GM23338 (cell line): ENCODE results near the gene TRIM44. TPM values are rescaled to one million over a fixed set of nuclear protein-coding genes. Genes with fewer than 3 reads are reported as not detected.

ENCODE experiments used
- ATAC-seq: fragments of 200-7000 bp; cut with Tn5 transposase; 3 replicates; pipeline ENCODE4 v1.9.1; 2020
- DNase-seq: peaks from one replicate; pipeline ENCODE4 v3.0.0-alpha.2; 2015; ENCODE audit warnings: low spot score
- H2AFZ ChIP-seq: fragments of 200-600 bp; sonication (generic); 2 replicates; pipeline ENCODE4 v1.8.0; 2016; ENCODE audit warnings: antibody characterized with exemption, mild to moderate bottlenecking, moderate library complexity
- H3F3A ChIP-seq: fragments of 200-600 bp; sonication (generic); replicated peaks from 2 replicates; pipeline ENCODE4 v1.8.0; 2017; ENCODE audit warnings: antibody characterized with exemption, mixed run types, low read depth
- H3K27ac ChIP-seq: fragments of 200-600 bp; sonication (generic); 2 replicates; pipeline ENCODE4 v1.6.1; 2016; ENCODE audit warnings: low read depth
- H3K27me3 ChIP-seq: fragments of 200-600 bp; sonication (generic); 2 replicates; pipeline ENCODE4 v1.8.0; 2016; ENCODE audit warnings: mild to moderate bottlenecking, mixed run types, moderate library complexity; ENCODE audit not compliant: insufficient read depth
- H3K36me3 ChIP-seq: fragments of 200-600 bp; sonication (generic); 2 replicates; pipeline ENCODE4 v1.8.0; 2016; ENCODE audit warnings: mild to moderate bottlenecking; ENCODE audit not compliant: insufficient read depth
- H3K4me1 ChIP-seq: fragments of 200-600 bp; sonication (generic); 2 replicates; pipeline ENCODE4 v1.8.0; 2016; ENCODE audit warnings: mild to moderate bottlenecking, moderate library complexity; ENCODE audit not compliant: insufficient read depth
- H3K4me2 ChIP-seq: fragments of 200-600 bp; sonication (generic); 2 replicates; pipeline ENCODE4 v1.7.1; 2017; ENCODE audit warnings: mixed run types
- H3K4me3 ChIP-seq: fragments of 200-600 bp; sonication (generic); 2 replicates; pipeline ENCODE4 v1.6.1; 2016; ENCODE audit warnings: mixed run types
- H3K79me2 ChIP-seq: fragments of 200-600 bp; sonication (generic); replicated peaks from 2 replicates; pipeline ENCODE4 v1.8.0; 2017; ENCODE audit warnings: mild to moderate bottlenecking; ENCODE audit not compliant: insufficient read depth
- H3K9me2 ChIP-seq: fragments of 200-600 bp; sonication (generic); 2 replicates; pipeline ENCODE4 v1.8.0; 2017; ENCODE audit not compliant: insufficient read depth
- H4K20me1 ChIP-seq: fragments of 200-600 bp; sonication (generic); replicated peaks from 2 replicates; pipeline ENCODE4 v1.8.0; 2017; ENCODE audit warnings: mild to moderate bottlenecking; ENCODE audit not compliant: insufficient read depth
- H3K27ac Mint-ChIP-seq: 2 replicates; pipeline ENCODE4 v1.8.0; 2020; ENCODE audit warnings: inconsistent platforms, mild to moderate bottlenecking, moderate library complexity, mixed read lengths
- H3K27me3 Mint-ChIP-seq: 3 replicates; pipeline ENCODE4 v1.8.0; 2022; ENCODE audit warnings: low read depth, mild to moderate bottlenecking, moderate library complexity, mixed read lengths, inconsistent platforms; ENCODE audit not compliant: insufficient read depth, poor library complexity
- H3K36me3 Mint-ChIP-seq: 3 replicates; pipeline ENCODE4 v1.8.0; 2021; ENCODE audit warnings: low read depth, mild to moderate bottlenecking, inconsistent platforms, moderate library complexity, mixed read lengths
- H3K4me1 Mint-ChIP-seq: 3 replicates; pipeline ENCODE4 v1.8.0; 2020; ENCODE audit warnings: mild to moderate bottlenecking, inconsistent platforms, mixed read lengths
- H3K4me3 Mint-ChIP-seq: 3 replicates; pipeline ENCODE4 v1.8.0; 2021; ENCODE audit warnings: moderate library complexity, mild to moderate bottlenecking, inconsistent platforms, mixed read lengths
- H3K9me3 Mint-ChIP-seq: 3 replicates; pipeline ENCODE4 v1.8.0; 2020; ENCODE audit warnings: moderate library complexity, mild to moderate bottlenecking, inconsistent platforms, mixed read lengths
- CREB1 ChIP-seq: fragments of 250-450 bp; sonication (Bioruptor Pico); IDR thresholded peaks from 2 replicates; pipeline ENCODE4 v1.5.0; 2020; ENCODE audit warnings: low read depth, mild to moderate bottlenecking, moderate library complexity
- CTCF ChIP-seq, 2 experiments: fragments of 200-600 bp in 1 of 2; sonication (generic) in 1 of 2; conservative IDR thresholded peaks; 2 replicates each; pipeline versions ENCODE4 v1.5.1 to v1.6.1; 2016 to 2017; ENCODE audit warnings: antibody characterized with exemption in 2 of 2, low read depth in 2 of 2, mild to moderate bottlenecking in 2 of 2, moderate library complexity in 1 of 2
- ETS1 ChIP-seq: IDR thresholded peaks from 2 replicates; pipeline ENCODE4 v1.6.1; 2016; ENCODE audit warnings: antibody characterized with exemption
- EZH2 ChIP-seq: fragments of 200-600 bp; sonication (generic); IDR thresholded peaks from one replicate; pipeline ENCODE4 v1.8.0; 2017; ENCODE audit warnings: antibody characterized with exemption, mild to moderate bottlenecking, low read depth; ENCODE audit not compliant: unreplicated experiment
- EZH2phosphoT487 ChIP-seq: fragments of 200-600 bp; sonication (generic); IDR thresholded peaks from one replicate; pipeline ENCODE4 v1.8.1; 2018; ENCODE audit warnings: antibody characterized with exemption; ENCODE audit not compliant: unreplicated experiment
- JUNB ChIP-seq: IDR thresholded peaks from one replicate; pipeline ENCODE4 v1.6.1; 2016; ENCODE audit warnings: antibody characterized with exemption; ENCODE audit not compliant: unreplicated experiment
- NANOG ChIP-seq: IDR thresholded peaks from 2 replicates; pipeline ENCODE4 v1.6.1; 2016; ENCODE audit warnings: antibody characterized with exemption, borderline replicate concordance
- POLR2AphosphoS5 ChIP-seq: IDR thresholded peaks from 2 replicates; pipeline ENCODE4 v1.6.1; 2016; ENCODE audit warnings: antibody characterized with exemption, low read depth
- STAT1 ChIP-seq: IDR thresholded peaks from one replicate; pipeline ENCODE4 v1.6.1; 2016; ENCODE audit warnings: antibody characterized with exemption; ENCODE audit not compliant: unreplicated experiment
- ZNF114 ChIP-seq: fragments of 250-450 bp; sonication (Bioruptor Pico); IDR thresholded peaks from 2 replicates; pipeline ENCODE4 v1.5.0; 2020; ENCODE audit warnings: mild to moderate bottlenecking, moderate library complexity
- ZNF331 ChIP-seq: fragments of 250-450 bp; sonication (Bioruptor Pico); IDR thresholded peaks from 2 replicates; pipeline ENCODE4 v1.5.0; 2020; ENCODE audit warnings: low read depth, mild to moderate bottlenecking, moderate library complexity
- ZNF462 ChIP-seq: fragments of 250-450 bp; sonication (Bioruptor Pico); IDR thresholded peaks from 2 replicates; pipeline ENCODE4 v1.5.0; 2020; ENCODE audit warnings: mild to moderate bottlenecking, moderate library complexity
- polyA plus RNA-seq: library from polyadenylated mRNA; unstranded; fragments of >200 nt; fragmentation: Nextera tagmentation; extraction: Ambion mirVana; gene quantifications from 2 replicates; pipeline ENCODE4 v1.2.1, GENCODE V29; 2016
- total RNA-seq: library from RNA; depleted of rRNA; stranded (reverse); fragments of >200 nt; shearing (Covaris generic); gene quantifications from 2 replicates; pipeline ENCODE4 v1.2.3, GENCODE V29; 2014
- TF ChIP-seq, protein P1 (sequence below): IDR thresholded peaks from one replicate; pipeline ENCODE4 v1.6.1; 2018; ENCODE audit warnings: antibody characterized with exemption; ENCODE audit not compliant: unreplicated experiment

TRIM44 gene
- total and polyA plus RNA-seq, 2 experiments from 2014 or later, result 10.3 to 10.4 TPM

DNA sequence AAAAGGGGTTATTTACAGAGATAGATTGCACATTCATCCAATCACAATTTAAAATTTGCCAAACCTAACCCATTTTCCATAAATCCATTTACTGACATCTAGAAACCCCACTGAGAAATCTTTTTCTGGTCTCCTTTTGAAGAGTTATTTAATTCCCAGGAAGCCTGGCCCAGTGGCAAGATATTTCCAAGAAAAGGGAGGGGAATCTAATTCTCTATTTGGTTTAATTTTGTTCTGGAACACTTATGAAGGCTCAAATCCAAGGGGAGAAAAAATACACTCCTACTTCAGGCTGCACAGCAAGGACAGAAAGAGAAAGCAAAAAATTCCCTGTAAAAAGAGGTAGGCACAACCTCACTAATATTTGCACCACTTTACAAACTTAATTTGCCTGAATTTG is 193.1 kb downstream of the TRIM44 start:
- ATAC-seq (no peak), DNase-seq (no peak)
- Mint-ChIP-seq H3K9me3 (no peaks in the 10 kb centered on the region), H3K36me3 (no peaks in the 10 kb centered on the region), H3K27me3 (peaks cover 3% of the 10 kb centered on the region), H3K4me1 (peaks cover 3% of the 10 kb centered on the region; the same call in 2 of the 3 replicates), H3K4me3 (no peak overlapping the region), H3K27ac (no peak overlapping the region)
- Histone ChIP-seq H3K4me2 (no peak overlapping the region), H3K27ac (no peak overlapping the region), H2AFZ (no peak overlapping the region), H3K36me3 (no peaks in the 10 kb centered on the region), H3K4me1 (0 out of 2 replicates have a peak, but pooled peaks cover 3% of the 10 kb centered on the region), H3K4me3 (no peak overlapping the region), H3K79me2 (no peaks in the 10 kb centered on the region), H3K9me2 (peaks cover 5% of the 10 kb centered on the region), H3K27me3 (no peaks in the 10 kb centered on the region), H4K20me1 (no peaks in the 10 kb centered on the region), H3F3A (no peaks in the 10 kb centered on the region)
- no peak for TF ChIP-seq CTCF (conservative IDR thresholded peaks at IDR 0.05; ENCODE audit: low read depth in 2 of 2)
- TF ChIP-seq EZH2, result no peak
- no peak for TF ChIP-seq STAT1
- TF ChIP-seq NANOG, result no peak
- TF ChIP-seq POLR2AphosphoS5, result no peak
- TF ChIP-seq ZNF331 (CRISPR knock-in tag), result no peak
- TF ChIP-seq ZNF114 (CRISPR knock-in tag), result no peak
- no peak for TF ChIP-seq EZH2phosphoT487
- TF ChIP-seq CREB1 (CRISPR knock-in tag), result no peak
- TF ChIP-seq JUNB, result no peak
- no peak for TF ChIP-seq ETS1
- TF ChIP-seq, protein P1, sequence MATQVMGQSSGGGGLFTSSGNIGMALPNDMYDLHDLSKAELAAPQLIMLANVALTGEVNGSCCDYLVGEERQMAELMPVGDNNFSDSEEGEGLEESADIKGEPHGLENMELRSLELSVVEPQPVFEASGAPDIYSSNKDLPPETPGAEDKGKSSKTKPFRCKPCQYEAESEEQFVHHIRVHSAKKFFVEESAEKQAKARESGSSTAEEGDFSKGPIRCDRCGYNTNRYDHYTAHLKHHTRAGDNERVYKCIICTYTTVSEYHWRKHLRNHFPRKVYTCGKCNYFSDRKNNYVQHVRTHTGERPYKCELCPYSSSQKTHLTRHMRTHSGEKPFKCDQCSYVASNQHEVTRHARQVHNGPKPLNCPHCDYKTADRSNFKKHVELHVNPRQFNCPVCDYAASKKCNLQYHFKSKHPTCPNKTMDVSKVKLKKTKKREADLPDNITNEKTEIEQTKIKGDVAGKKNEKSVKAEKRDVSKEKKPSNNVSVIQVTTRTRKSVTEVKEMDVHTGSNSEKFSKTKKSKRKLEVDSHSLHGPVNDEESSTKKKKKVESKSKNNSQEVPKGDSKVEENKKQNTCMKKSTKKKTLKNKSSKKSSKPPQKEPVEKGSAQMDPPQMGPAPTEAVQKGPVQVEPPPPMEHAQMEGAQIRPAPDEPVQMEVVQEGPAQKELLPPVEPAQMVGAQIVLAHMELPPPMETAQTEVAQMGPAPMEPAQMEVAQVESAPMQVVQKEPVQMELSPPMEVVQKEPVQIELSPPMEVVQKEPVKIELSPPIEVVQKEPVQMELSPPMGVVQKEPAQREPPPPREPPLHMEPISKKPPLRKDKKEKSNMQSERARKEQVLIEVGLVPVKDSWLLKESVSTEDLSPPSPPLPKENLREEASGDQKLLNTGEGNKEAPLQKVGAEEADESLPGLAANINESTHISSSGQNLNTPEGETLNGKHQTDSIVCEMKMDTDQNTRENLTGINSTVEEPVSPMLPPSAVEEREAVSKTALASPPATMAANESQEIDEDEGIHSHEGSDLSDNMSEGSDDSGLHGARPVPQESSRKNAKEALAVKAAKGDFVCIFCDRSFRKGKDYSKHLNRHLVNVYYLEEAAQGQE, result no peak
- no peak for TF ChIP-seq ZNF462 (CRISPR knock-in tag)
